ENCODE data around the gene PTPRN2.

Gene PTPRN2

GRCh38 chr7:157686285-157686894 is 901.2 kb downstream of the PTPRN2 start:
- no peak for DNase-seq

GRCh38 chr7:157685430-157686284 is 902.0 kb downstream of the PTPRN2 start:
- DNase-seq, result no peak

GRCh38 chr7:157684909-157685429 is 902.7 kb downstream of the PTPRN2 start:
- no peak for DNase-seq

- no peak for DNase-seq
Measured at GRCh38 chr7:157684157-157684908, 903.3 kb downstream of the PTPRN2 start.

GRCh38 chr7:157683747-157684156 is 903.9 kb downstream of the PTPRN2 start:
- no peak for DNase-seq

- no peak for DNase-seq
Measured at GRCh38 chr7:157682946-157683746, 904.5 kb downstream of the PTPRN2 start.

GRCh38 chr7:157682064-157682945 is 905.3 kb downstream of the PTPRN2 start:
- no peak for DNase-seq

- DNase-seq, result no peak
Measured at GRCh38 chr7:157679607-157680006, 908.0 kb downstream of the PTPRN2 start.

- DNase-seq, result no peak
Measured at GRCh38 chr7:157678501-157678900, 909.1 kb downstream of the PTPRN2 start.

- no peak for DNase-seq
Measured at GRCh38 chr7:157676456-157677255, 911.0 kb downstream of the PTPRN2 start.

- DNase-seq, result no peak
Measured at GRCh38 chr7:157676001-157676400, 911.6 kb downstream of the PTPRN2 start.

GRCh38 chr7:157675427-157675927 is 912.1 kb downstream of the PTPRN2 start:
- no peak for DNase-seq

GRCh38 chr7:157674715-157675426 is 912.8 kb downstream of the PTPRN2 start:
- DNase-seq, result no peak

GRCh38 chr7:157674027-157674714 is 913.5 kb downstream of the PTPRN2 start:
- DNase-seq, result no peak

- no peak for DNase-seq
Measured at GRCh38 chr7:157673573-157673972, 914.0 kb downstream of the PTPRN2 start.

GRCh38 chr7:157671358-157672255 is 916.0 kb downstream of the PTPRN2 start:
- no peak for DNase-seq

- no peak for DNase-seq
Measured at GRCh38 chr7:157670490-157671357, 916.9 kb downstream of the PTPRN2 start.
